ENCODE data around the gene LEFTY2.

- TF ChIP-seq ZNF565 (CRISPR knock-in tag; conservative IDR thresholded peaks at IDR 0.05; ENCODE audit: low read depth) (no peak), ARNTL (CRISPR knock-in tag; IDR thresholded peaks at IDR 0.05; ENCODE audit: borderline replicate concordance, low read depth) (no peak), TOX (CRISPR knock-in tag; IDR thresholded peaks at IDR 0.05; ENCODE audit: borderline replicate concordance) (no peak), BACH2 (CRISPR knock-in tag; IDR thresholded peaks at IDR 0.05; ENCODE audit: borderline replicate concordance) (no peak), PPARA (CRISPR knock-in tag; IDR thresholded peaks at IDR 0.05; ENCODE audit: borderline replicate concordance) (no peak), OSR1 (CRISPR knock-in tag; IDR thresholded peaks at IDR 0.05) (no peak), CSRNP3 (CRISPR knock-in tag; IDR thresholded peaks at IDR 0.05) (no peak), CSDC2 (CRISPR knock-in tag; IDR thresholded peaks at IDR 0.05) (no peak), RARB (CRISPR knock-in tag; IDR thresholded peaks at IDR 0.05) (no peak), ZNF70 (CRISPR knock-in tag; IDR thresholded peaks at IDR 0.05) (no peak), ZFP3 (CRISPR knock-in tag; IDR thresholded peaks at IDR 0.05) (no peak), ZC3H10 (CRISPR knock-in tag; IDR thresholded peaks at IDR 0.05) (no peak), SNAI2 (CRISPR knock-in tag; IDR thresholded peaks at IDR 0.05) (no peak)
- TF ChIP-seq, protein P1, sequence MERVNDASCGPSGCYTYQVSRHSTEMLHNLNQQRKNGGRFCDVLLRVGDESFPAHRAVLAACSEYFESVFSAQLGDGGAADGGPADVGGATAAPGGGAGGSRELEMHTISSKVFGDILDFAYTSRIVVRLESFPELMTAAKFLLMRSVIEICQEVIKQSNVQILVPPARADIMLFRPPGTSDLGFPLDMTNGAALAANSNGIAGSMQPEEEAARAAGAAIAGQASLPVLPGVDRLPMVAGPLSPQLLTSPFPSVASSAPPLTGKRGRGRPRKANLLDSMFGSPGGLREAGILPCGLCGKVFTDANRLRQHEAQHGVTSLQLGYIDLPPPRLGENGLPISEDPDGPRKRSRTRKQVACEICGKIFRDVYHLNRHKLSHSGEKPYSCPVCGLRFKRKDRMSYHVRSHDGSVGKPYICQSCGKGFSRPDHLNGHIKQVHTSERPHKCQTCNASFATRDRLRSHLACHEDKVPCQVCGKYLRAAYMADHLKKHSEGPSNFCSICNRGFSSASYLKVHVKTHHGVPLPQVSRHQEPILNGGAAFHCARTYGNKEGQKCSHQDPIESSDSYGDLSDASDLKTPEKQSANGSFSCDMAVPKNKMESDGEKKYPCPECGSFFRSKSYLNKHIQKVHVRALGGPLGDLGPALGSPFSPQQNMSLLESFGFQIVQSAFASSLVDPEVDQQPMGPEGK (CRISPR knock-in tag; IDR thresholded peaks at IDR 0.05; ENCODE audit: borderline replicate concordance): no peak
Observed at GRCh38 chr1:225965231-225965630, 24.2 kb upstream of the LEFTY2 start.
